PC-3 (cell line): ENCODE measurements around the gene FOXR1. TPM values are rescaled to one million over a fixed set of nuclear protein-coding genes. Genes with fewer than 3 reads are reported as not detected.

Source experiments
- ATAC-seq: fragments of 200-7000 bp; cut with Tn5 transposase; 2 replicates; pipeline ENCODE4 v1.9.1; 2020; ENCODE audit warnings: mild to moderate bottlenecking, moderate library complexity
- BruUV-seq: library from RNA; stranded (reverse); fragments of 400-500 nt; replicated peaks from 2 replicates; lab custom pipeline; 2021; lab: Mats Ljungman, UMichigan
- CTCF ChIA-PET: fragments of 300-600 bp; sonication (Branson Sonifier 250); formaldehyde crosslinking; loops from one replicate; lab custom pipeline; 2022; ENCODE audit warnings: antibody characterized with exemption; lab: Charles Lee
- POLR2A ChIA-PET: fragments of 300-600 bp; sonication (Branson Sonifier 250); formaldehyde crosslinking; loops from one replicate; lab custom pipeline; 2022; ENCODE audit warnings: antibody characterized with exemption; ENCODE audit not compliant: unreplicated experiment; lab: Charles Lee
- DNase-seq: peaks from one replicate; pipeline ENCODE4 v3.0.0-alpha.2; 2015
- H2AFZ ChIP-seq: fragments of 300-600 bp; sonication (generic); 2 replicates; pipeline ENCODE4 v1.6.0; 2016; ENCODE audit warnings: antibody characterized with exemption, low read length
- H3F3A ChIP-seq: fragments of 300-600 bp; sonication (generic); one replicate; pipeline ENCODE4 v1.6.0; 2017; ENCODE audit warnings: antibody characterized with exemption, low read length, control low read depth, mild to moderate bottlenecking; ENCODE audit not compliant: unreplicated experiment
- H3K27ac ChIP-seq: fragments of 300-600 bp; sonication (generic); 2 replicates; pipeline ENCODE4 v1.5.1; 2016; ENCODE audit warnings: mild to moderate bottlenecking, low read length
- H3K27me3 ChIP-seq: fragments of 300-600 bp; sonication (generic); 2 replicates; pipeline ENCODE4 v1.6.1; 2016; ENCODE audit warnings: low read length, mixed read lengths
- H3K36me3 ChIP-seq: fragments of 300-600 bp; sonication (generic); 2 replicates; pipeline ENCODE4 v1.6.1; 2016; ENCODE audit warnings: low read depth, mixed run types, low read length, mixed read lengths
- H3K4me1 ChIP-seq: fragments of 300-600 bp; sonication (generic); 2 replicates; pipeline ENCODE4 v1.5.1; 2016; ENCODE audit warnings: low read length; ENCODE audit not compliant: insufficient read depth
- H3K4me2 ChIP-seq: fragments of 300-600 bp; sonication (generic); 2 replicates; pipeline ENCODE4 v1.6.0; 2016; ENCODE audit warnings: low read length
- H3K4me3 ChIP-seq: fragments of 300-600 bp; sonication (generic); 2 replicates; pipeline ENCODE4 v1.5.1; 2016; ENCODE audit warnings: mild to moderate bottlenecking, low read length, mixed read lengths
- H3K79me2 ChIP-seq: fragments of 300-600 bp; sonication (generic); 2 replicates; pipeline ENCODE4 v1.6.1; 2017; ENCODE audit warnings: low read length, mixed read lengths
- H3K9ac ChIP-seq: fragments of 300-600 bp; sonication (generic); 2 replicates; pipeline ENCODE4 v1.6.0; 2016; ENCODE audit warnings: mild to moderate bottlenecking, low read length
- H3K9me2 ChIP-seq: fragments of 300-600 bp; sonication (generic); replicated peaks from 2 replicates; pipeline ENCODE4 v1.6.1; 2016; ENCODE audit warnings: mixed run types, low read length, mixed read lengths
- H3K9me3 ChIP-seq: fragments of 300-600 bp; sonication (generic); 2 replicates; pipeline ENCODE4 v1.6.1; 2016; ENCODE audit warnings: low read length, mixed read lengths
- H4K20me1 ChIP-seq: fragments of 300-600 bp; sonication (generic); 2 replicates; pipeline ENCODE4 v1.6.1; 2016; ENCODE audit warnings: low read length, mixed read lengths
- CTCF ChIP-seq: fragments of 300-600 bp; sonication (generic); conservative IDR thresholded peaks from 2 replicates; pipeline ENCODE4 v1.5.1; 2017; ENCODE audit warnings: antibody characterized with exemption, low read depth, mild to moderate bottlenecking, low read length
- EZH2 ChIP-seq: fragments of 300-600 bp; sonication (generic); IDR thresholded peaks from one replicate; pipeline ENCODE4 v1.6.1; 2017; ENCODE audit warnings: antibody characterized with exemption, mild to moderate bottlenecking, low read length; ENCODE audit not compliant: unreplicated experiment
- EZH2phosphoT487 ChIP-seq: fragments of 300-600 bp; sonication (generic); IDR thresholded peaks from 2 replicates; pipeline ENCODE4 v1.6.1; 2018; ENCODE audit warnings: mild to moderate bottlenecking, antibody characterized with exemption, low read length, borderline replicate concordance
- intact Hi-C: fragments of 100-400 bp; cut with micrococcal nuclease; formaldehyde crosslinking; loops from 2 replicates; pipeline ENCODE4 v1.9.0; 2023
- total RNA-seq: library from RNA; depleted of rRNA; stranded (reverse); fragments of >200 nt; gene quantifications from 2 replicates; pipeline ENCODE4 v1.2.3, GENCODE V29; 2014

The FOXR1 gene
- total RNA-seq, 1 experiment from 2014 or later, result not detected

- Histone ChIP-seq H3K9me2 (no peaks in the 10 kb centered on the region), H2AFZ (no peak overlapping the region), H3K4me1 (peaks cover 31% of the 10 kb centered on the region), H3K9ac (no peak overlapping the region), H3K27me3 (no peaks in the 10 kb centered on the region), H3K79me2 (peaks cover 49% of the 10 kb centered on the region), H3K9me3 (no peaks in the 10 kb centered on the region), H3K36me3 (peaks cover 35% of the 10 kb centered on the region), H3K4me2 (no peak overlapping the region), H4K20me1 (peaks cover 6% of the 10 kb centered on the region; the same call in 1 of the 2 replicates), H3K4me3 (no peak overlapping the region), H3K27ac (no peak overlapping the region), H3F3A (peaks cover 5% of the 10 kb centered on the region)
- no peak for ATAC-seq
- TF ChIP-seq EZH2, result no peak
- no peak for TF ChIP-seq CTCF
- TF ChIP-seq EZH2phosphoT487, result no peak
- ChIA-PET CTCF (no interaction called here), POLR2A (no interaction called here)
- intact Hi-C loops, result no loop called here
- no TSS peak for BruUV-seq
- DNase-seq, result no peak
Observed at GRCh38 chr11:119024430-119025098, 53.0 kb downstream of the FOXR1 start.

- no peaks in the 10 kb centered on the region for H3K9me2 ChIP-seq
- TF ChIP-seq CTCF (no peak), EZH2 (no peak), EZH2phosphoT487 (no peak)
- H3K4me2 ChIP-seq, result no peak overlapping the region
- H4K20me1 ChIP-seq, result peaks cover 2% of the 10 kb centered on the region; the same call in 1 of the 2 replicates
- H3K79me2 ChIP-seq, result peaks cover 49% of the 10 kb centered on the region
- H3F3A ChIP-seq, result peaks cover 5% of the 10 kb centered on the region
- no peak for DNase-seq
- intact Hi-C loops, result no loop called here
- peaks cover 31% of the 10 kb centered on the region for H3K4me1 ChIP-seq
- ChIA-PET CTCF (no interaction called here), POLR2A (no interaction called here)
- H3K4me3 ChIP-seq, result no peak overlapping the region
- no peaks in the 10 kb centered on the region for H3K27me3 ChIP-seq
- no peak overlapping the region for H3K9ac ChIP-seq
- H3K27ac ChIP-seq, result no peak overlapping the region
- peaks cover 35% of the 10 kb centered on the region for H3K36me3 ChIP-seq
- ATAC-seq, result no peak
- H2AFZ ChIP-seq, result no peak overlapping the region
- no TSS peak for BruUV-seq
- no peaks in the 10 kb centered on the region for H3K9me3 ChIP-seq
Observed at GRCh38 chr11:119025099-119025473, 53.5 kb downstream of the FOXR1 start.

GRCh38 chr11:119025541-119025940, 54.0 kb downstream of the FOXR1 start:
- CTCF ChIA-PET, result no interaction called here
- intact Hi-C loops, result no loop called here
- no peak overlapping the region for H3K4me3 ChIP-seq
- no peaks in the 10 kb centered on the region for H3K27me3 ChIP-seq
- no peaks in the 10 kb centered on the region for H3K9me2 ChIP-seq
- no TSS peak for BruUV-seq
- no peak for DNase-seq
- peaks cover 5% of the 10 kb centered on the region for H3F3A ChIP-seq
- no peak overlapping the region for H2AFZ ChIP-seq
- H3K9ac ChIP-seq, result no peak overlapping the region
- no peak overlapping the region for H3K4me2 ChIP-seq
- H3K27ac ChIP-seq, result no peak overlapping the region
- H4K20me1 ChIP-seq, result no peaks in the 10 kb centered on the region
- peaks cover 27% of the 10 kb centered on the region for H3K4me1 ChIP-seq
- H3K36me3 ChIP-seq, result peaks cover 35% of the 10 kb centered on the region
- POLR2A ChIA-PET, result no interaction called here
- H3K9me3 ChIP-seq, result no peaks in the 10 kb centered on the region
- no peak for ATAC-seq
- TF ChIP-seq EZH2, result no peak
- TF ChIP-seq EZH2phosphoT487, result no peak
- TF ChIP-seq CTCF, result no peak
- H3K79me2 ChIP-seq, result peaks cover 49% of the 10 kb centered on the region
